ENCODE measurements around the gene HSP90AB1. TPM values are rescaled to one million over a fixed set of nuclear protein-coding genes. Genes with fewer than 3 reads are reported as not detected.

HSP90AB1 gene
- polyA plus RNA-seq, 2 of the 4 experiments (the other 2 are of a cell fraction), result 1,136 to 1,155 TPM

DNA sequence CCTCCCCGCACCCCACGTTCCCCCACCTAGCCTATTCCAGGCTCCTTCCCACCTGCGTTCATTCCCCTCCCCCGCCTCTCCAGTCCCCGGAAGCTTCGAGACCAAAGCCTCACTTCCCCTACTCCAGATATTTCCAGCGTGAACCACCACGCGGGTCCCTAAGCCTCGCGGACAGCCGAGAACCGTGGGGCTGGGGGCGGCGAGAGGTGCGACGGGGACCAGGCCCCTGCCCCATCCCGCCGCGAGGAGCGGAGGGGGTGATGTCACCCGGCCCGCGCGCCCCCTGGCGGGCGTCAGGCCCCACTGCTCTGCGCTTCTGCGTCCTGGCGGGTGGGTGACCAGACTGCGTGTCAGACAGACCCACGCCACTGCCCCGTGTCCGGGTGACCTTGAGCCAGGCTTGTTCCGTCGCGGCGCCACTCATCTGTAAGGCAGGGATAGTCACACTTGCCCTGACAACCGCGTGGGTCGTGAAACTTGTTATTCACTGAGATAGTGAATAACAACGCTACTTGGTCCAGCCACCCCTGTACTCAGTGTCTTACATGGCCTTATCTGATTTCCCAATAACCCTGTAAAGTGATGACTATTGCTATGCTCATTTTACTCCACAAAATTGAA, 9.0 kb upstream of the HSP90AB1 start (continued):
- TF ChIP-seq, protein P1, sequence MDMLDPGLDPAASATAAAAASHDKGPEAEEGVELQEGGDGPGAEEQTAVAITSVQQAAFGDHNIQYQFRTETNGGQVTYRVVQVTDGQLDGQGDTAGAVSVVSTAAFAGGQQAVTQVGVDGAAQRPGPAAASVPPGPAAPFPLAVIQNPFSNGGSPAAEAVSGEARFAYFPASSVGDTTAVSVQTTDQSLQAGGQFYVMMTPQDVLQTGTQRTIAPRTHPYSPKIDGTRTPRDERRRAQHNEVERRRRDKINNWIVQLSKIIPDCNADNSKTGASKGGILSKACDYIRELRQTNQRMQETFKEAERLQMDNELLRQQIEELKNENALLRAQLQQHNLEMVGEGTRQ (IDR thresholded peaks at IDR 0.05), result no peak
- TF ChIP-seq, protein P2, sequence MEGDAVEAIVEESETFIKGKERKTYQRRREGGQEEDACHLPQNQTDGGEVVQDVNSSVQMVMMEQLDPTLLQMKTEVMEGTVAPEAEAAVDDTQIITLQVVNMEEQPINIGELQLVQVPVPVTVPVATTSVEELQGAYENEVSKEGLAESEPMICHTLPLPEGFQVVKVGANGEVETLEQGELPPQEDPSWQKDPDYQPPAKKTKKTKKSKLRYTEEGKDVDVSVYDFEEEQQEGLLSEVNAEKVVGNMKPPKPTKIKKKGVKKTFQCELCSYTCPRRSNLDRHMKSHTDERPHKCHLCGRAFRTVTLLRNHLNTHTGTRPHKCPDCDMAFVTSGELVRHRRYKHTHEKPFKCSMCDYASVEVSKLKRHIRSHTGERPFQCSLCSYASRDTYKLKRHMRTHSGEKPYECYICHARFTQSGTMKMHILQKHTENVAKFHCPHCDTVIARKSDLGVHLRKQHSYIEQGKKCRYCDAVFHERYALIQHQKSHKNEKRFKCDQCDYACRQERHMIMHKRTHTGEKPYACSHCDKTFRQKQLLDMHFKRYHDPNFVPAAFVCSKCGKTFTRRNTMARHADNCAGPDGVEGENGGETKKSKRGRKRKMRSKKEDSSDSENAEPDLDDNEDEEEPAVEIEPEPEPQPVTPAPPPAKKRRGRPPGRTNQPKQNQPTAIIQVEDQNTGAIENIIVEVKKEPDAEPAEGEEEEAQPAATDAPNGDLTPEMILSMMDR (IDR thresholded peaks at IDR 0.05), result peak; percentile 81
- TF ChIP-seq EHF (CRISPR knock-in tag; IDR thresholded peaks at IDR 0.05), result no peak
- no peak for TF ChIP-seq CHD2 (IDR thresholded peaks at IDR 0.05; ENCODE audit: low read length, partially characterized antibody)
- TF ChIP-seq GATA3 (IDR thresholded peaks at IDR 0.05; ENCODE audit: borderline replicate concordance), result no peak; the same call in 1 of the 2 replicates
- TF ChIP-seq MYC (IDR thresholded peaks at IDR 0.05; ENCODE audit: borderline replicate concordance, low read length), result no peak
- TF ChIP-seq EP300 (IDR thresholded peaks at IDR 0.05), result no peak
- TF ChIP-seq ZFP36 (IDR thresholded peaks at IDR 0.05; ENCODE audit: borderline replicate concordance, partially characterized antibody), result no peak
- 0 out of 2 replicates have a peak, but pooled peaks have one; percentile 65 for TF ChIP-seq HOXB5 (CRISPR knock-in tag; IDR thresholded peaks at IDR 0.05)
- no peak for TF ChIP-seq PHF8 (IDR thresholded peaks at IDR 0.05; ENCODE audit: borderline replicate concordance, low read depth)
- no peak for TF ChIP-seq RFX5 (IDR thresholded peaks at IDR 0.05)
- TF ChIP-seq CHD4 (IDR thresholded peaks at IDR 0.05; ENCODE audit: borderline replicate concordance), result no peak
- no peak for TF ChIP-seq HOXA7 (CRISPR knock-in tag; IDR thresholded peaks at IDR 0.05)
- TF ChIP-seq, protein P3, sequence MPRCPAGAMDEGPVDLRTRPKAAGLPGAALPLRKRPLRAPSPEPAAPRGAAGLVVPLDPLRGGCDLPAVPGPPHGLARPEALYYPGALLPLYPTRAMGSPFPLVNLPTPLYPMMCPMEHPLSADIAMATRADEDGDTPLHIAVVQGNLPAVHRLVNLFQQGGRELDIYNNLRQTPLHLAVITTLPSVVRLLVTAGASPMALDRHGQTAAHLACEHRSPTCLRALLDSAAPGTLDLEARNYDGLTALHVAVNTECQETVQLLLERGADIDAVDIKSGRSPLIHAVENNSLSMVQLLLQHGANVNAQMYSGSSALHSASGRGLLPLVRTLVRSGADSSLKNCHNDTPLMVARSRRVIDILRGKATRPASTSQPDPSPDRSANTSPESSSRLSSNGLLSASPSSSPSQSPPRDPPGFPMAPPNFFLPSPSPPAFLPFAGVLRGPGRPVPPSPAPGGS (IDR thresholded peaks at IDR 0.05), result no peak
- TF ChIP-seq JUN (IDR thresholded peaks at IDR 0.05), result peak; percentile 46 to 48; a peak in 2 of 5 replicates
- TF ChIP-seq SMC3 (IDR thresholded peaks at IDR 0.05), result peak; percentile 76
- TF ChIP-seq FOXS1 (CRISPR knock-in tag; IDR thresholded peaks at IDR 0.05), result no peak
- no peak for TF ChIP-seq KDM1A (IDR thresholded peaks at IDR 0.05; ENCODE audit: low read depth)
- TF ChIP-seq, protein P4, sequence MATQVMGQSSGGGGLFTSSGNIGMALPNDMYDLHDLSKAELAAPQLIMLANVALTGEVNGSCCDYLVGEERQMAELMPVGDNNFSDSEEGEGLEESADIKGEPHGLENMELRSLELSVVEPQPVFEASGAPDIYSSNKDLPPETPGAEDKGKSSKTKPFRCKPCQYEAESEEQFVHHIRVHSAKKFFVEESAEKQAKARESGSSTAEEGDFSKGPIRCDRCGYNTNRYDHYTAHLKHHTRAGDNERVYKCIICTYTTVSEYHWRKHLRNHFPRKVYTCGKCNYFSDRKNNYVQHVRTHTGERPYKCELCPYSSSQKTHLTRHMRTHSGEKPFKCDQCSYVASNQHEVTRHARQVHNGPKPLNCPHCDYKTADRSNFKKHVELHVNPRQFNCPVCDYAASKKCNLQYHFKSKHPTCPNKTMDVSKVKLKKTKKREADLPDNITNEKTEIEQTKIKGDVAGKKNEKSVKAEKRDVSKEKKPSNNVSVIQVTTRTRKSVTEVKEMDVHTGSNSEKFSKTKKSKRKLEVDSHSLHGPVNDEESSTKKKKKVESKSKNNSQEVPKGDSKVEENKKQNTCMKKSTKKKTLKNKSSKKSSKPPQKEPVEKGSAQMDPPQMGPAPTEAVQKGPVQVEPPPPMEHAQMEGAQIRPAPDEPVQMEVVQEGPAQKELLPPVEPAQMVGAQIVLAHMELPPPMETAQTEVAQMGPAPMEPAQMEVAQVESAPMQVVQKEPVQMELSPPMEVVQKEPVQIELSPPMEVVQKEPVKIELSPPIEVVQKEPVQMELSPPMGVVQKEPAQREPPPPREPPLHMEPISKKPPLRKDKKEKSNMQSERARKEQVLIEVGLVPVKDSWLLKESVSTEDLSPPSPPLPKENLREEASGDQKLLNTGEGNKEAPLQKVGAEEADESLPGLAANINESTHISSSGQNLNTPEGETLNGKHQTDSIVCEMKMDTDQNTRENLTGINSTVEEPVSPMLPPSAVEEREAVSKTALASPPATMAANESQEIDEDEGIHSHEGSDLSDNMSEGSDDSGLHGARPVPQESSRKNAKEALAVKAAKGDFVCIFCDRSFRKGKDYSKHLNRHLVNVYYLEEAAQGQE (IDR thresholded peaks at IDR 0.05), result no peak
- no peak for TF ChIP-seq HOXB13 (CRISPR knock-in tag; IDR thresholded peaks at IDR 0.05; ENCODE audit: low read depth)

Data from A549 (cell line).